GM12872 (cell line): ENCODE measurements around the gene ASCL3.

Experiments
- CTCF ChIP-seq: IDR thresholded peaks from 3 replicates; pipeline ENCODE4 v1.5.1; 2011; ENCODE audit warnings: low read depth, mild to moderate bottlenecking, low read length, moderate library complexity; ENCODE audit not compliant: insufficient read depth

Gene ASCL3

GRCh38 chr11:8911029-8911823, 31.6 kb downstream of the ASCL3 start, which contains the start of gene AKIP1:
Gene AKIP1, plus strand, starts transcription at chr11:8911189. Its CDS starts 261 bp downstream, at chr11:8911450.
- TF ChIP-seq CTCF, result no peak

- no peak for TF ChIP-seq CTCF
These were observed 32.2 kb downstream of the ASCL3 start for GRCh38 chr11:8910649-8911026.

GRCh38 chr11:8908099-8908498, 34.7 kb downstream of the ASCL3 start:
- TF ChIP-seq CTCF, result no peak

- no peak for TF ChIP-seq CTCF
These were observed 35.7 kb downstream of the ASCL3 start for GRCh38 chr11:8907116-8907515.

- no peak for TF ChIP-seq CTCF
These were observed 37.2 kb downstream of the ASCL3 start for GRCh38 chr11:8905528-8906165.

GRCh38 chr11:8899119-8899753, 43.6 kb downstream of the ASCL3 start:
- no peak for TF ChIP-seq CTCF
